Measurements from ENCODE around the gene PLGRKT. TPM values are rescaled to one million over a fixed set of nuclear protein-coding genes. Genes with fewer than 3 reads are reported as not detected.
"Not testable (repeated sequence)": the region's sequence is repeated elsewhere in the genome, so short reads cannot be mapped to it uniquely, and the experiment has no call there.

Gene PLGRKT
- polyA plus RNA-seq, 3 donors = 4.6 to 19.7 (median 14.8) TPM

DNA sequence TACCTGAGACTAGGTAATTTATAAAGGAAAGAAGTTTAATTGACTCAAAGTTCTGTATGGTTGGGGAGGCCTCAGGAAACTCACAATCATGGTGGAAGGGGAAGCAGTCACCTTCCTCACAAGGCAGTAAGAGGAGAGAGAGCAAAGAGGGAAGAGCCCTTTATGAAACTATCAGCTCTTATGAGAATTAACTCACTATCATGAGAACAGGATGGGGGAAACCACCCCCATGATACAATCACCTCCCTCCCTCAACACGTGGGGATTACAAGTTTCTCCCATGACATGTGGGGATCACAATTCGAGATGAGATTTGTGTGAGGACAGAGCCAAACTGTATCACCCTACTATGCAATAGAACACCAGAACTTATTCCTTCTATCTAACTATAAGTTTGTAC is 40.5 kb upstream of the PLGRKT start:
- peaks cover 2 to 10% of the 10 kb centered on the region in 2 donors for H3K4me1 ChIP-seq (ENCODE audit: control insufficient read depth in 1 of 2, insufficient read depth in 2 of 2, low read length in 2 of 2)
- no peak overlapping the region for H3K4me3 ChIP-seq (replicated peaks in 1 of 3; ENCODE audit: low read depth in 2 of 3, low read length in 3 of 3)
- no peaks in the 10 kb centered on the region for H3K27me3 ChIP-seq (ENCODE audit: control insufficient read depth in 2 of 2, insufficient read depth in 2 of 2, low read length in 2 of 2)
- no peak overlapping the region for H3K9ac ChIP-seq (ENCODE audit: insufficient read depth, low read length, poor library complexity, severe bottlenecking)
- H3K36me3 Mint-ChIP-seq = no peaks in the 10 kb centered on the region
- H3K27ac ChIP-seq (ENCODE audit: low read depth in 1 of 2, low read length in 2 of 2) = no peak overlapping the region
- peak overlapping the region in 3 of 7 donors; percentile 21 to 41 (median 26) for H3K27ac Mint-ChIP-seq
- peaks cover 0 to 14% (median 4%) of the 10 kb centered on the region in 7 donors for H3K9me3 Mint-ChIP-seq
- peaks cover 0 to 1% (median 0%) of the 10 kb centered on the region in 3 donors for H3K27me3 Mint-ChIP-seq (ENCODE audit: low read depth in 3 of 3)
- H3K9me3 ChIP-seq (replicated peaks in 1 of 2; ENCODE audit: control insufficient read depth in 1 of 2, insufficient read depth in 1 of 2, low read length in 2 of 2) = no peaks in the 10 kb centered on the region
- intact Hi-C loops (cut with micrococcal nuclease) = no loop called here
- H3K4me1 Mint-ChIP-seq = peaks cover 21% of the 10 kb centered on the region
- TF ChIP-seq, protein P1, sequence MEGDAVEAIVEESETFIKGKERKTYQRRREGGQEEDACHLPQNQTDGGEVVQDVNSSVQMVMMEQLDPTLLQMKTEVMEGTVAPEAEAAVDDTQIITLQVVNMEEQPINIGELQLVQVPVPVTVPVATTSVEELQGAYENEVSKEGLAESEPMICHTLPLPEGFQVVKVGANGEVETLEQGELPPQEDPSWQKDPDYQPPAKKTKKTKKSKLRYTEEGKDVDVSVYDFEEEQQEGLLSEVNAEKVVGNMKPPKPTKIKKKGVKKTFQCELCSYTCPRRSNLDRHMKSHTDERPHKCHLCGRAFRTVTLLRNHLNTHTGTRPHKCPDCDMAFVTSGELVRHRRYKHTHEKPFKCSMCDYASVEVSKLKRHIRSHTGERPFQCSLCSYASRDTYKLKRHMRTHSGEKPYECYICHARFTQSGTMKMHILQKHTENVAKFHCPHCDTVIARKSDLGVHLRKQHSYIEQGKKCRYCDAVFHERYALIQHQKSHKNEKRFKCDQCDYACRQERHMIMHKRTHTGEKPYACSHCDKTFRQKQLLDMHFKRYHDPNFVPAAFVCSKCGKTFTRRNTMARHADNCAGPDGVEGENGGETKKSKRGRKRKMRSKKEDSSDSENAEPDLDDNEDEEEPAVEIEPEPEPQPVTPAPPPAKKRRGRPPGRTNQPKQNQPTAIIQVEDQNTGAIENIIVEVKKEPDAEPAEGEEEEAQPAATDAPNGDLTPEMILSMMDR (IDR thresholded peaks at IDR 0.05) = no peak
- peak overlapping the region in 1 of 2 donors; percentile 27 for H3K4me3 Mint-ChIP-seq
- H2AFZ ChIP-seq (ENCODE audit: insufficient read depth, low read depth, low read length, poor library complexity, severe bottlenecking) = no peak overlapping the region
- 100% methylated on average over 1 of the region's 2 CpGs for WGBS (ENCODE audit: insufficient coverage)
- peak; percentile 10 to 77 (median 39) for DNase-seq
- no peaks in the 10 kb centered on the region for H4K20me1 ChIP-seq (ENCODE audit: insufficient read depth, low read length)
- no peak overlapping the region for H3K4me2 ChIP-seq (replicated peaks; ENCODE audit: extremely low read depth, low read length, poor library complexity, severe bottlenecking)
- H3K79me2 ChIP-seq (ENCODE audit: insufficient read depth, low read length) = no peaks in the 10 kb centered on the region
- no peaks in the 10 kb centered on the region for H3K36me3 ChIP-seq (replicated peaks in 1 of 2; ENCODE audit: control insufficient read depth in 1 of 2, insufficient read depth in 2 of 2, low read length in 2 of 2)

DNA sequence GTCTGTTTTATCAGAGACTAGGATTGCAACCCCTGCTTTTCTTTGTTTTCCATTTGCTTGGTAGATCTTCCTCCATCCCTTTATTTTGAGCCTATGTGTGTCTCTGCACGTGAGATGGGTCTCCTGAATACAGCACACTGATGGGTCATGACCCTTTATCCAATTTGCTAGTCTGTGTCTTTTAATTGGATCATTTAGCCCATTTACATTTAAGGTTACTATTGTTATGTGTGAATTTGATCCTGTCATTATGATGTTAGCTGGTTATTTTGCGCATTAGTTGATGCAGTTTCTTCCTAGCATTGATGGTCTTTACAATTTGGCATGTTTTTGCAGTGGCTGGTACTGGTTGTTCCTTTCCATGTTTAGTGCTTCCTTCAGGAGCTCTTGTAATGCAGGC is 37.9 kb upstream of the PLGRKT start:
- H3K4me3 ChIP-seq (replicated peaks in 1 of 3; ENCODE audit: low read depth in 2 of 3, low read length in 3 of 3); intact Hi-C loops (cut with micrococcal nuclease); H3K9ac ChIP-seq (ENCODE audit: insufficient read depth, low read length, poor library complexity, severe bottlenecking); H3K27me3 ChIP-seq (ENCODE audit: control insufficient read depth in 2 of 2, insufficient read depth in 2 of 2, low read length in 2 of 2); H3K79me2 ChIP-seq (ENCODE audit: insufficient read depth, low read length); H3K27ac Mint-ChIP-seq; H4K20me1 ChIP-seq (ENCODE audit: insufficient read depth, low read length); H3K4me2 ChIP-seq (replicated peaks; ENCODE audit: extremely low read depth, low read length, poor library complexity, severe bottlenecking); H3K4me1 ChIP-seq (ENCODE audit: control insufficient read depth in 1 of 2, insufficient read depth in 2 of 2, low read length in 2 of 2); H3K36me3 ChIP-seq (replicated peaks in 1 of 2; ENCODE audit: control insufficient read depth in 1 of 2, insufficient read depth in 2 of 2, low read length in 2 of 2); H3K27me3 Mint-ChIP-seq (ENCODE audit: low read depth in 3 of 3); DNase-seq; H3K27ac ChIP-seq (ENCODE audit: low read depth in 1 of 2, low read length in 2 of 2); H3K36me3 Mint-ChIP-seq; H3K4me3 Mint-ChIP-seq; H2AFZ ChIP-seq (ENCODE audit: insufficient read depth, low read depth, low read length, poor library complexity, severe bottlenecking); H3K9me3 ChIP-seq (replicated peaks in 1 of 2; ENCODE audit: control insufficient read depth in 1 of 2, insufficient read depth in 1 of 2, low read length in 2 of 2): not testable (repeated sequence)
- Mint-ChIP-seq H3K4me1 (peaks cover 12% of the 10 kb centered on the region), H3K9me3 (peaks cover 0 to 14% (median 4%) of the 10 kb centered on the region in 7 donors)
- no CpG with 5 or more reads among the region's 2 CpGs for WGBS (ENCODE audit: insufficient coverage)
